Spleen (tissue), 7 donors: Measurements from ENCODE around the gene RNFT2.

ENCODE experiments used
- POLR2A ChIP-seq, 3 donors: fragments of 450-650 bp; IDR thresholded peaks; one replicate each; pipeline ENCODE4 v1.5.1; 2017; ENCODE audit warnings: antibody characterized with exemption in 3 of 3, mild to moderate bottlenecking in 1 of 3
- TF ChIP-seq, protein P1 (sequence below), 11 experiments: fragments of 200-600 bp in 7 of 11; fragments of 450-650 bp in 4 of 11; sonication (generic) in 4 of 11; IDR thresholded peaks in 8 of 11; conservative IDR thresholded peaks in 3 of 11; 1 replicate in 7 of 11; 2 replicates in 4 of 11; pipeline versions ENCODE4 v1.4.0 to v1.8.0; 2016 to 2021; ENCODE audit warnings: antibody characterized with exemption in 11 of 11, inconsistent platforms in 4 of 11, mild to moderate bottlenecking in 1 of 11
- donor health status: DM: no; HTN: no; CAD: no; lungs with moderate emphysema.
- donor health status: DM: no; HTN: no; CAD: no.
- donor health status: DM: no; HTN: no; CAD: no.

DNA sequence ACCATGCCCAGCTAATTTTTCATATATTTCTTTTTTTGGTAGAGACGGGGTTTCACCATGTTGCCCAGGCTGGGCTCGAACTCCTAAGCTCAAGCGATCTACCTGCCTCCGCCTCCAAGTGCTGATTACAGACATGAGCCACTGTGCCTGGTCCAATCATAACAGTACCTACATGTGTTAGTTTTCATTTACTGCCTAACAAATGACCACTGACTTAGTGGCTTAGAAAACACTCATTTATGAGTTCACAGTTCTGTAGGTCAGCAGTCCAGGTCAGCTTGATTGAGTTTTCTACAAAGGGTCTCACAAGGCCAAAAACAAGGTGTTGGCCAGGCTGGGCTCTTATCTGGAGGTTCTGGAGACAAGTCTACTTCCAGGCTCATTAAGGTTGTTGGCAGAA lies 60.6 kb downstream of the RNFT2 start:
- TF ChIP-seq POLR2A (IDR thresholded peaks at IDR 0.05): no peak
- TF ChIP-seq, protein P1, sequence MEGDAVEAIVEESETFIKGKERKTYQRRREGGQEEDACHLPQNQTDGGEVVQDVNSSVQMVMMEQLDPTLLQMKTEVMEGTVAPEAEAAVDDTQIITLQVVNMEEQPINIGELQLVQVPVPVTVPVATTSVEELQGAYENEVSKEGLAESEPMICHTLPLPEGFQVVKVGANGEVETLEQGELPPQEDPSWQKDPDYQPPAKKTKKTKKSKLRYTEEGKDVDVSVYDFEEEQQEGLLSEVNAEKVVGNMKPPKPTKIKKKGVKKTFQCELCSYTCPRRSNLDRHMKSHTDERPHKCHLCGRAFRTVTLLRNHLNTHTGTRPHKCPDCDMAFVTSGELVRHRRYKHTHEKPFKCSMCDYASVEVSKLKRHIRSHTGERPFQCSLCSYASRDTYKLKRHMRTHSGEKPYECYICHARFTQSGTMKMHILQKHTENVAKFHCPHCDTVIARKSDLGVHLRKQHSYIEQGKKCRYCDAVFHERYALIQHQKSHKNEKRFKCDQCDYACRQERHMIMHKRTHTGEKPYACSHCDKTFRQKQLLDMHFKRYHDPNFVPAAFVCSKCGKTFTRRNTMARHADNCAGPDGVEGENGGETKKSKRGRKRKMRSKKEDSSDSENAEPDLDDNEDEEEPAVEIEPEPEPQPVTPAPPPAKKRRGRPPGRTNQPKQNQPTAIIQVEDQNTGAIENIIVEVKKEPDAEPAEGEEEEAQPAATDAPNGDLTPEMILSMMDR (IDR thresholded peaks at IDR 0.05 in 8 of 11, conservative IDR thresholded peaks at IDR 0.05 in 3 of 11): no peak
